KBM-7 (cell line): Measurements from ENCODE around the gene HIVEP1.

Source experiments
- DNase-seq: peaks from one replicate; pipeline ENCODE4 v3.0.0-alpha.2; 2015
- in situ Hi-C: fragments of 300-500 bp; cut with MboI; formaldehyde crosslinking; loops from 2 replicates; pipeline ENCODE4 v1.14.3; 2020; ENCODE audit warnings: low sequenced_read_pairs, low pct_unique_long_range_greater_than_20kb, mixed read lengths

Gene HIVEP1

GRCh38 chr6:12198851-12199250 is 186.7 kb downstream of the HIVEP1 start:
- in situ Hi-C loops, result no loop called here
- no peak for DNase-seq

DNA sequence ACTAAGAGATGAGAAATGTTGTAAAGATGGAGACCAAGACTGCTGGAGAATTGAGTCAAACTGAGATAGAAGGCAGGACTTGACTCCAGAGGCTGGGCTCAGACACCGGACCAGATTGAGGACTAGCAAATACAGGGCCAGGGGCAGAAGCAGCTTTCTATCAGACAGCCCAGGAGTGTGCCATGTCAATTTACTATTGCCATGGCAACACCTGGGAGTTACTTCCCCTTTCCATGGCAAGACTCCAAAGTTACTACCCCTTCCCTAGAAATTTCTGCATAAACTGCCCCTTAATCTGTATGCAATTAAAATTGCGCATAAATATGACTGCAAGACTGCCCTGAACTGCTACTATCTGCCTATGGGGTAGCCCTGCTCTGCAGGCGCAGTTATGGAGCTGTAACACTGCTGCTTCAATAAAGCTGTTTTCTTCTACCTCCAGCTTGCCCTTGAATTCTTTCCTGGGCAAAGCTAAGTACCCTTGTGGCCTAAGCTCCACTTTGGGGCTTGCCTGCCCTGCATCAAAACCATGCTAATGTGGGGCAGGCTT is 188.0 kb downstream of the HIVEP1 start:
- in situ Hi-C loops, result no loop called here

DNA sequence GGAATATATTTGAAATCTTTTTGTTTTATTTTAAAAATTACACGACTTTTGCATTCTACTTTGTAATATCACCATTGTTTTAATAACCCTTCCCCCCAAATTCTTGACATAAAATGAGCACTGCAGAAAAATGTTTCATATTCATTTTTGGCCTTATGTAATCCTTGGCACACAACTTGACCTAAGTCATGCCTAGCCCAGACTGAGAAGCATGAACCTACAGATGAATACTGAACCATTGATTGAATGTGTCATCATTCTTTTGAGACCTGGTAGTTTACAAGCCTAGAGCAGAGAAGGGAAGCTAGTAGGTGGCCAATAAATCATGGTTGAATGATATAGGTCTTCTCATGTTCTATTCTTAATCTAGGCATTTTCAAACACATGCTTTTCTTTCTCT is 188.6 kb downstream of the HIVEP1 start:
- in situ Hi-C loops, result no loop called here
- no peak for DNase-seq

More for the DNA sequence above, 188.0 kb downstream of the HIVEP1 start:
- DNase-seq, result peak; percentile 73

DNA sequence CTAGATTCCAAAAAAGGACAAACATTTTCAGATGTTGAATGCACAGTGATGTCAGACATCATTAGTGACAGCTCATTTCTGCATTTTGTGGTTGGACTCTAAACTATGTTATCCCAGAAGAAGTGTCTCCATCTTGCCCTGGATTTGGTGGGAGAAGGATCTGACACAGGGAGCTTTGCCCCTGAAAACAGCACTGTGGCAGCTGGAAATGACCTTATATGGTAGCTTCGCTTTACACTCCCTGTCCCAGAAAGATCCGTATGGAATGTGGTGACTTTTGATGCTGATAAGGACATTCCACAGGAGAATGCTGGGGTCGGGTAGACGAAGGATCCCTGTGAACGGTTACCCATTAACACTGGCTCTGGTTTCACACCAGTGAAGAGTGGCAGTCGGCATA is 190.9 kb downstream of the HIVEP1 start:
- no peak for DNase-seq
- in situ Hi-C loops, result no loop called here

GRCh38 chr6:12208190-12208589 is 196.1 kb downstream of the HIVEP1 start:
- DNase-seq, result peak; percentile 16
- in situ Hi-C loops, result no loop called here

GRCh38 chr6:12208673-12209072 is 196.6 kb downstream of the HIVEP1 start:
- in situ Hi-C loops, result no loop called here
- no peak for DNase-seq
